Measurements from ENCODE around the gene SLC43A1. TPM values are rescaled to one million over a fixed set of nuclear protein-coding genes. Genes with fewer than 3 reads are reported as not detected.

Gene SLC43A1
- total RNA-seq, 1 experiment from 2014 or later = 15.1 TPM

GRCh38 chr11:57444362-57445121, 71.0 kb downstream of the SLC43A1 start:
- DNase-seq (ENCODE audit: low spot score) = no peak
- in situ Hi-C loops (cut with HindIII; ENCODE audit: low sequenced_read_pairs) = no loop called here

GRCh38 chr11:57440744-57441414, 74.6 kb downstream of the SLC43A1 start:
- no peak for DNase-seq (ENCODE audit: low spot score)
- in situ Hi-C loops (cut with HindIII; ENCODE audit: low sequenced_read_pairs) = no loop called here

- in situ Hi-C loops (cut with HindIII; ENCODE audit: low sequenced_read_pairs) = no loop called here
- no peak for DNase-seq (ENCODE audit: low spot score)
Observed at GRCh38 chr11:57439786-57440185, 75.7 kb downstream of the SLC43A1 start.

- DNase-seq (ENCODE audit: low spot score) = no peak
- in situ Hi-C loops (cut with HindIII; ENCODE audit: low sequenced_read_pairs) = no loop called here
Observed at GRCh38 chr11:57438345-57439285, 76.9 kb downstream of the SLC43A1 start.

GRCh38 chr11:57436031-57436430, 79.5 kb downstream of the SLC43A1 start:
- in situ Hi-C loops (cut with HindIII; ENCODE audit: low sequenced_read_pairs) = no loop called here
- DNase-seq (ENCODE audit: low spot score) = no peak

GRCh38 chr11:57434640-57435546, 80.6 kb downstream of the SLC43A1 start:
- in situ Hi-C loops (cut with HindIII; ENCODE audit: low sequenced_read_pairs) = no loop called here
- DNase-seq (ENCODE audit: low spot score) = no peak

Other genes with a start within 250 kb of the SLC43A1 start
- gene TNKS1BP1, start 190.8 kb downstream of the SLC43A1 start, total RNA-seq (2014; rRNA removed; shearing (Covaris generic)) = 36.0 and 46.3 TPM in 2 replicates
- gene SSRP1, start 179.8 kb downstream of the SLC43A1 start, total RNA-seq (2014; rRNA removed; shearing (Covaris generic)) = 194 and 208 TPM in 2 replicates
- gene P2RX3, start 177.3 kb downstream of the SLC43A1 start, total RNA-seq (2014; rRNA removed; shearing (Covaris generic)) = 7.1 and 11.4 TPM in 2 replicates
- not detected in 2 replicates for gene PRG3, start 134.6 kb downstream of the SLC43A1 start, total RNA-seq (2014; rRNA removed; shearing (Covaris generic))
- not detected in 2 replicates for gene PRG2, start 125.1 kb downstream of the SLC43A1 start, total RNA-seq (2014; rRNA removed; shearing (Covaris generic))
- not detected in 2 replicates for gene SLC43A3, start 88.6 kb downstream of the SLC43A1 start, total RNA-seq (2014; rRNA removed; shearing (Covaris generic))
- gene RTN4RL2, start 55.2 kb downstream of the SLC43A1 start, total RNA-seq (2014; rRNA removed; shearing (Covaris generic)) = 2.9 TPM in 1 of 2 replicates, not detected in the other
- 36.2 and 53.0 TPM in 2 replicates for gene TIMM10, start 15.1 kb upstream of the SLC43A1 start, total RNA-seq (2014; rRNA removed; shearing (Covaris generic))
- not detected in 2 replicates for gene SMTNL1, start 21.9 kb upstream of the SLC43A1 start, total RNA-seq (2014; rRNA removed; shearing (Covaris generic))
- gene UBE2L6, start 52.0 kb upstream of the SLC43A1 start, total RNA-seq (2014; rRNA removed; shearing (Covaris generic)) = 35.9 and 40.3 TPM in 2 replicates
- 22.3 and 22.8 TPM in 2 replicates for gene SERPING1, start 82.0 kb upstream of the SLC43A1 start, total RNA-seq (2014; rRNA removed; shearing (Covaris generic))
- gene YPEL4, start 134.2 kb upstream of the SLC43A1 start, total RNA-seq (2014; rRNA removed; shearing (Covaris generic)) = 2.1 TPM in 1 of 2 replicates, not detected in the other
- gene CLP1, start 142.1 kb upstream of the SLC43A1 start, total RNA-seq (2014; rRNA removed; shearing (Covaris generic)) = 30.5 and 33.9 TPM in 2 replicates
- gene ZDHHC5, start 152.4 kb upstream of the SLC43A1 start, total RNA-seq (2014; rRNA removed; shearing (Covaris generic)) = 46.5 and 49.0 TPM in 2 replicates
- gene MED19, start 196.5 kb upstream of the SLC43A1 start, total RNA-seq (2014; rRNA removed; shearing (Covaris generic)) = 28.9 and 40.7 TPM in 2 replicates
- 104 and 145 TPM in 2 replicates for gene TMX2, start 196.9 kb upstream of the SLC43A1 start, total RNA-seq (2014; rRNA removed; shearing (Covaris generic))
- 184 and 229 TPM in 2 replicates for gene SELENOH, start 225.8 kb upstream of the SLC43A1 start, total RNA-seq (2014; rRNA removed; shearing (Covaris generic))
- not detected in 2 replicates for gene BTBD18, start 236.1 kb upstream of the SLC43A1 start, total RNA-seq (2014; rRNA removed; shearing (Covaris generic))
- 33.5 and 47.7 TPM in 2 replicates for gene CTNND1, start 246.1 kb upstream of the SLC43A1 start, total RNA-seq (2014; rRNA removed; shearing (Covaris generic))

All from G401 (cell line).